A172 (cell line): ENCODE data around the gene RNF126. TPM values are rescaled to one million over a fixed set of nuclear protein-coding genes. Genes with fewer than 3 reads are reported as not detected.

Source experiments
- DNase-seq: peaks from one replicate; pipeline ENCODE4 v3.0.0-alpha.2; 2015; ENCODE audit warnings: low spot score
- total RNA-seq: library from RNA; depleted of rRNA; stranded (reverse); fragments of >200 nt; shearing (Covaris generic); gene quantifications from 2 replicates; pipeline ENCODE4 v1.2.3, GENCODE V29; 2014

RNF126 gene
- total RNA-seq, 1 experiment from 2014 or later, result 62.4 TPM

DNA sequence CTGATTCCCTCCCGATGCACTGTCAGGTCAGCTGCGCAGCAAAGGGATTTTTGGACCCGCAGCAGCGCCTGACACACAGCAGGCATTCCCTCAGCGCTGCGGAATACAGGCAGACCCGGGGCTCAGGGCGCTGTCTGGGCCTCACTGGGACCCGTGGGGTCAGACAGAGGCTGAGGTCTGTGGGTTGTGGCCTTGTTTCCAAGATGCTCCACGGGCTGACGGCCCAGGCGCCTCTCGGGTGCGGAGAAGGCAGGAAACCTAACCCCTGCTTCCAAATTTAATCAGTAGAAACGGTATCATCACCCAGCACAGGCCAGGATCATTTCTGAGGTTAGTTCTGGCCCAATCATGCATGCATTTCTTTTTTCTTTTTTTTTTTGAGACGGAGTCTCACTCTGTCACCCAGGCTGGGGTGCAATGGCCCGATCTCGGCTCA, 686 bp upstream of the RNF126 start:
- no peak for DNase-seq

- peak; percentile 34 for DNase-seq
Observed at GRCh38 chr19:662207-662961, 630 bp downstream of the RNF126 start.

DNA sequence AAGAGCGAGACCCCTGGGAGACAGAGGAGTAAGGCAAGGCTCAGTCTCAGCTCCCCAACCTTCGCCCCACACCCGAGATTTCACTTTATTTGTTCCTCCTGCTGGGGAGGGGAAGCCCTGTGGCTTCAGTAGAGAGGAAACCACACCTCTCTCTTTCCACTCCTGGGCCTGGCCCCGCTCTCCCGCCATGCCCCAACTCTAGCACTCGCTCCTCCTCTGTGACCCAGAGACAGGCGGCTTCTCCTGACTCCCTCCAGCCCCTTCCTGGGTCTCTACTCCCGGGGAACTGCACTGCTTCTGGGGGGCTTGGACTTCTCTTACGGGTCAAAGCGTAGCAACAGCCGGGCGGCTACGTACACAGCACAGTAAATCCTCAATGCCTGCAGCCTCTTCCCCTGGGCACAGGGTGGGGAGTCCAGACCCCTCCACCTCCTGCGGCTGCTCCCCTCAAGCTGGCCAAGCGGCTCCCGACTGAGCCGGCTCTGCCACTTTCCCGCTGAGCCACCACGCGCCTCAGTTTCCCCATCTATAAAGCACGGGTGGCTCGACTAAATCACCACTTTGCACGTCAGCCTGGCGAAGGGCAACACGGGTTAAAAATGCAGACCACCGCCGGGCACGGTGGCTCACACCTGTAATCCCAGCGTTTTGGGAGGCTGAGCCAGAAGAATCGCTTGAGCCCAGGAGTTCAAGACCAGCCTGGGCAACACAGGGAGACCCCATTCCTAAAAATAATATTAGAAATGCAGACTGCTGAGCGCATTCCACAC, 1.4 kb downstream of the RNF126 start:
- peak; percentile 41 for DNase-seq

DNA sequence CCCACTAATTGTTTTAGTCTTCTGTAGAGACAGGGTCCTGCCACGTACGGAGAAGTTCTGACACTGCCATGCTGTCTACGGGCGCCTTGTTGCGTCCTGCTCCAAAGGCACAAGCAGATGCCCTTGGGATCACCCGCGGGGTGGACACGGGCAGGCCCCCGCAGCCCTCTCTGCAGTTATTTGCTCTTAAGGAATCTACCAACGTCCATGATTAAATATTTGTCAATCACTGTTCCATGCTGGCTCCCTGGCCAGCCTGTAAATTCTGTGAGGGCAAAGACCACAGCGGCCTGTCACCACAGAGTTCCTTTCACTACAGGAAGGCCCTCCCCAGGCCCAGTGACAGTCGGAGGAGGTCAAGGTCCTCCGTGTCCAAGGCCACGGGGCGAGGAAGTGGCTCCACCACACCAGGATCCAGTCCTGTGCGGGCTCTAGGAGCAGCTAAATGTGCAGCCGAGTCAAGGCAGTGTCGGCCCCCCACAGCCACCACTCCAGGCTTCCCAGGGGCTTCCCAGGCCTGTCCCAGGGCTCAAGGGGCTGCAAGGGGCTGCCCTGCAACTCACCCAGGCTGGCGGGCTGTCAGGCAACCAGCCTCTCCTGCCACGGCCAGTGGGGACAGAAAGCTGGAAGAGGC, 2.1 kb downstream of the RNF126 start:
- DNase-seq, result no peak

DNA sequence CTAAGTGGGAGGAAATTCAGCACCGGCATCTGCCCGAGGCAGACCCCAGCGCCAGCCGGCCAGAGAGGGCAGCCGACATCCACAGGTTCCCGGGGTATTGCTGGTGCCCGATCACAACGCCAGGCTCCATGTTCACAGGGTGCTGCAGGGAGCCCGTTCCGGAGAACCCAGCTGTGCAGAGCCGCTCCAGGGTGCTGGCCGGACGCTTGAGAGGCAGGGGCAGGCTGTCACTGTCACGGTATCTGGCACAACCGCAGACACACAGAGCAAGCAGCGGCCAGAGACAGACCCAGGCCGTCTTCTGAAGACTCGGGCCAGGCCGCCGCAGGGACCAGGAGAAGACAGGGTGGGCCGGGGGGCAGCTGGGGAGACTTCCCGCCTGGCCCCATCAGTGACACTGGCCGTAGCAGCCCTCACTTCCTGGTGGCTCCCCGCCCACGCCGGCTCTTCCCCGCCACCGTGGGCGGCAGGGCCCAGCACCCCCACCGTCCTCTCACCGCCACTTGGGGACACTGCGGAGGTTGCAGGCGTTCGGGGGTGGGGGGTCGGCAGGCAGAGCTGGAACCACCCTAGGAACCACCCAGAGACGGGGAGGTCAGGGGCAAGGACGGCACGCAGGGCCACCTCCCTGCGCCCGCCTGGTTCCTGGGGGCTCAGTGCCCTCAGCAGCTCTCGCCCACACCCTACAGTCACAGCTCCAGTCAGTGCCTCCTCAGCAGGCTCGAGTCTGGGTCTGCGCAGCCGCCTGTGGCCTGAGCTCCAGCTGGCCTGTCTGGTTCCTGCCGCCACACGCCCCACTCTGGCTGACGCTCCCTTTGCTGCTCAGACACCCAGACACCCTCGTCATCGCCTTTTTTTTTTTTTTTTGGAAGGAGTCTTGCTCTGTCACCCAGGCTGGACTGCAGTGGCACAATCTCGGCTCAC, 3.8 kb downstream of the RNF126 start:
- DNase-seq, result no peak

DNA sequence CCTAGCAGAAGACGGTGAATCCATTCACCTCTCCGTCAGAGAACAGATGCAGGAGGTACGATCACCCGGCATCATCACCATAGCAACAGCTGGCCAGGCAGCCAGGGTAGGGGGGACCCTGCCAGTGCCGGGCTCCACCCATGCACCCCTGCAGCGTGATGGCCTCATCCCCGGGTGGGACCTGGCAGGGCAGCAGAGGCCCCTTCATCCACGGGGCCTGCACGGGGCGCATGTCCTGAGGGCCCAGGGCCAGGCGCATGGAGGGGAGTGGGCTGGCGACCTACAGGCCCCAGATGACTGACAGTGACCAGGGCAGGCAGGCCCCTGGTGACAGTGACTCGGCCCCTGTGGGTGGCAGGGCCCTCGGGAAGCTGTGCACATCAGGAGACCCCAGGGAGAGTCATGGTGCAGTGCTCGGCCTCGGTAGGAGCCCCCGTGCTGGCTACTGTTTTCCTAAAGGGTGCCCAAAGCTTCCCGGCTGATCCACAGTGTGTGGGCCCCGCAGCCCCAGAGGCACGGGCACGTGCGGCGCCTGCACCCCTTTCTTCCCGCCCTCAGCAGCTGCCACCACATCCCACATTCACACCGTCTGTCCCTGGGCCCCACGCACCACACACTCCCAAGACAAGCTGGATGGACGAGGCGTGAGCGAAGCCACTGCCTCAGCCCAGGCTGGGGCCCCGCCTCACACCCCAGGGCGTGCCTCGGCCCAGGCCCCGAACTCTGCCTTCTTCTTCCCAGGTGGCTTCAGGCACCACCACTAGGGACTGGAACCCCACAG, 4.8 kb downstream of the RNF126 start:
- DNase-seq, result no peak

DNA sequence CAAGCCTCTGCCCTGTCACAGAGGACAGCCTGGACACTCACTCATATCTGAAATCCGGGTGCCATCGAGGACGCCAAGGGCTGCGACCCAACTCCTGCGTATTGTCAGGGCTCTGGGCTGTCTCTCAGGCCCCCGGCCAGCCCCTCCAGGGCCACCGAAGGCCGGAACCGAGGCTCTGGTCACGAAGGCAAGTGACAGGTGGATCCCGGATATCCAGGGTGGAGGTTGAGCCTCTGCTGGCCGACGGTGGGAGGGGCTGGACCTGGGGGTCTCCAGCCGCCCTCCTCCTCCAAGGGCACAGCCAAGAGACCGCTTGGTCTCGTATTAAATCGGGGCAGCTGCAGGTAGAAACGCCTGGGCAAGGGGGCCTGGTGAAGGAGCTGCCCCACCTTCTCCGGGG, 5.4 kb downstream of the RNF126 start:
- no peak for DNase-seq

GRCh38 chr19:656751-657559, 6.1 kb downstream of the RNF126 start:
- DNase-seq, result no peak

DNA sequence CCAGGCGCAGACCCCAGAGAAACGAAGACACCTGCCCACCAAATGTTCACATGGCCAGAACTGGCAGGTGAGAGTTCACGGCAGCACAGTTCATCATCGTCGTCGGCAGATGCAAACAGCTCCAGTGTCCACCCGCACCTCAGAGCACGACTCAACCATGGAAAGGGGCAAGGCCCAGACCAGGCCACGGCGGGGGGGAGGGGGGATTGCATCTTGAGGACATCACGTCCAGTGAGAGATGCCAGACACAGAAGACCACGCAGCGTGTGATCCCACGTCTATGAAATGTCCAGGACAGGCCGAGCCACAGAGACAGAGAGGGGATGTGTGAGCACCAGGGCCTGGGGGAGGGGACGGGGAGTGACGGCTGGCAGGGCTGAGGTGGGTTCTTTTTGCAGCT, 7.3 kb downstream of the RNF126 start:
- no peak for DNase-seq

- DNase-seq, result no peak
Observed at GRCh38 chr19:653425-653824, 9.6 kb downstream of the RNF126 start.

- DNase-seq, result no peak
Observed at GRCh38 chr19:652467-653389, 10.3 kb downstream of the RNF126 start.

- no peak for DNase-seq
Observed at GRCh38 chr19:651991-652390, 11.0 kb downstream of the RNF126 start.

DNA sequence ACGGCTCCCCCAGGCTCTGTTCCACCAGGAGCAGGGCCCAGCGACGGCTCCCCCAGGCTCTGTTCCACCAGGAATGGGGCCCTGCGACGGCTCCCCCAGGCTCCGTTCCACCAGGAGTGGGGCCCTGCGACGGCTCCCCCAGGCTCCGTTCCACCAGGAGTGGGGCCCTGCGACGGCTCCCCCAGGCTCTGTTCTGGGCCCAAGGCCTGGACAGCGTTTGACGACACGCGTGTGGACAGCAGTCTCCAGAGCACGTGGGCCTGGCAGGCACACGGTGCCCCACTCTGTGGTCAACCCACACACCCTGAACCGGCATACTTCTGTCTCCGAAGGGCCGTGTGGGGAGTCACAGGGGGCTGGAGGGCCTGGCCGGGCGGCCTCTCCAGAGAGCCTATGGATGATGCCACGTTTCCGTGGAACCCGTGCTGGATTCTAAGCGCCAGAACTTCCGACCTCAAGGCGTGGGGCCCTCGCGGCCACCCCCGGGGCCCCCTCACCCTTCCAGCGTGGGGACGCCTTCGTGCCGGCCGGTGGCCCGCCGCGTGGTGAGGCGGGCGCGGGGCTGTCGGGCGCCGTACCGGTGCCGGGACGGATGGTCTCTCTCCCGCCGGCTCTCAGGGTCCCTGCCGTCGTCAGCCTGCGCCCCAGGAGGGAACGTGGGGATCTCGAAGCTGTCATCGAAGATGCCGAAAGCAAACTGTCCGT, 11.7 kb downstream of the RNF126 start:
- no peak for DNase-seq

DNA sequence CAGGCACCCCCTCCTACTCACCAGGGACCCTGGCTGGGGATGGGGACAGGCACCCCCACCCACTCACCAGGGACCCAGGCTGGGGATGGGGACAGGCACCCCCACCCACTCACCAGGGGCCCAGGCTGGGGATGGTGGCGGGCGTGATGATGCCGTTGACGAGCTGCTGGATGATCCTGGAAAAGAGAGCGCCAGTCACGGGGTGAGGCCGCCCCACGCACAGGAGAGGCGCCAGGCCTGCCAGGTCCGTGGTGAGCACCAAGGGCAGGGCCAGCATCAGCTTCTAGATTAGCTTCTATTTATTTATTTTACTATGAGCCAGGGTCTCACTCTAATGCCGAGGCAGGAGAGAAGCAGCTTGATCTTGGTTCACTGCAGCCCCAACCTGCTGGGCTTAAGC, 12.9 kb downstream of the RNF126 start:
- DNase-seq, result no peak

- no peak for DNase-seq
Observed at GRCh38 chr19:648904-649801, 13.9 kb downstream of the RNF126 start.

DNA sequence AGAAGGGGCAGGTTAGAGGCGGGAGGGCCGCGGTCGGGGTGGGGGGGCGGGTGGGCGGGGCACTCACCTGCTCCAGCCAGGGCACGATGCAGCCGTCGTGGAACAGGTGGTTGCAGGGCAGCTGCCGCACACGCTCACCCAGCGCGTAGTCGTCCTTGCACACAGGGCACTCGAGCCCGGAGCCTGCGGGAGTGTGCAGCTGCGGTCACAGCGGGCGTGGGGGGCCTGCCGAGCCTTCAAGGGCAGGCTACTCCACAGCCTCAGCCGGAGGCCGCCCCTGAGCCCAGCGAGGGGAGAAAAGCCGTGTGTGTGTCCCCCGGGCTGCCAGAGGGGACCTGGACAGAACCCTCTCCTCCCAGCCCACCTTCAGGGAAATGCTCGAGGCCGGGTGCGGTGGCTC, 14.7 kb downstream of the RNF126 start:
- DNase-seq, result no peak
